ENCODE measurements around the gene SUFU.

GRCh38 chr10:102473445-102474331 lies 30.1 kb upstream of the SUFU start:
- TF ChIP-seq POLR2A (IDR thresholded peaks at IDR 0.05) (no peak), CTCF (IDR thresholded peaks at IDR 0.05) (no peak)

Data from esophagus squamous epithelium (tissue), 4 donors.